Activated CD4-positive, alpha-beta T cell treated with anti-CD3 and anti-CD28 coated beads, Interleukin-2, Interleukin-6, amounts not matched to agents 100 ng/mL and 50 ng/mL, durations not matched to agents 16 hours and 8 hours (primary cell): Measurements from ENCODE around the gene CFHR4.
"Not testable (repeated sequence)": the region's sequence is repeated elsewhere in the genome, so short reads cannot be mapped to it uniquely, and the experiment has no call there.

Source experiments
- DNase-seq: peaks from one replicate; pipeline ENCODE4 v3.0.0-alpha.2; 2020

CFHR4 gene

GRCh38 chr1:196941474-196941873 is 53.6 kb downstream of the CFHR4 start:
- DNase-seq = not testable (repeated sequence)

GRCh38 chr1:196943568-196943967 is 55.7 kb downstream of the CFHR4 start, which contains the start of gene CFHR2:
TSS of gene CFHR2 (plus strand) at chr1:196943738. CDS start at chr1:196943881, 143 bp downstream.
- not testable (repeated sequence) for DNase-seq

- DNase-seq = no peak
Measured at GRCh38 chr1:196951711-196952394, 64.0 kb downstream of the CFHR4 start.

GRCh38 chr1:196954778-196955177 is 66.9 kb downstream of the CFHR4 start:
- DNase-seq = no peak

- no peak for DNase-seq
Measured at GRCh38 chr1:196955926-196956325, 68.1 kb downstream of the CFHR4 start.

- no peak for DNase-seq
Measured at GRCh38 chr1:196960854-196961253, 73.0 kb downstream of the CFHR4 start.
